Naive thymus-derived CD4-positive, alpha-beta T cell (primary cell): ENCODE results near the gene ERI2. TPM values are rescaled to one million over a fixed set of nuclear protein-coding genes. Genes with fewer than 3 reads are reported as not detected.

Source experiments
- ATAC-seq: fragments of 150-1000 bp; cut with Tn5 transposase; 2 replicates; pipeline ENCODE4 v1.10.0; 2021; ENCODE audit warnings: mild to moderate bottlenecking, moderate library complexity
- CTCF ChIA-PET: fragments of 350-600 bp; sonication (Branson Sonifier 250); formaldehyde crosslinking; loops from one replicate; lab custom pipeline; 2021; ENCODE audit warnings: antibody characterized with exemption; lab: Charles Lee
- POLR2A ChIA-PET: fragments of 350-600 bp; sonication (Branson Sonifier 250); formaldehyde crosslinking; loops from one replicate; lab custom pipeline; 2021; ENCODE audit warnings: antibody characterized with exemption, inconsistent platforms; lab: Charles Lee
- DNase-seq, 9 donors: peaks; one replicate each; pipeline versions ENCODE4 v3.0.0 to v3.0.0-alpha.2; 2020 to 2022; ENCODE audit warnings: mixed read lengths in 1 of 9
- H3K27ac ChIP-seq: one replicate; pipeline ENCODE4 v1.7.0; 2013; ENCODE audit warnings: mild to moderate bottlenecking, low read depth, low read length, moderate library complexity
- H3K27me3 ChIP-seq, 2 donors: one replicate each; pipeline ENCODE4 v1.7.0; 2013; ENCODE audit warnings: low read length in 2 of 2, mild to moderate bottlenecking in 2 of 2, moderate library complexity in 2 of 2; ENCODE audit not compliant: control insufficient read depth in 2 of 2, insufficient read depth in 2 of 2
- H3K36me3 ChIP-seq, 3 experiments: 1 replicate in 2 of 3; 2 replicates in 1 of 3; pipeline ENCODE4 v1.7.0; 2013; ENCODE audit warnings: low read length in 3 of 3, mild to moderate bottlenecking in 3 of 3, moderate library complexity in 1 of 3; ENCODE audit not compliant: insufficient read depth in 3 of 3, control insufficient read depth in 2 of 3
- H3K4me1 ChIP-seq, 2 donors: one replicate each; pipeline ENCODE4 v1.7.0; 2013; ENCODE audit warnings: low read length in 2 of 2, mild to moderate bottlenecking in 2 of 2, moderate library complexity in 1 of 2; ENCODE audit not compliant: control insufficient read depth in 2 of 2, insufficient read depth in 2 of 2
- H3K4me3 ChIP-seq: 2 replicates; pipeline ENCODE4 v1.7.0; 2013; ENCODE audit warnings: mild to moderate bottlenecking, low read length
- H3K9me3 ChIP-seq, 3 experiments: 1 replicate in 2 of 3; 2 replicates in 1 of 3; pipeline ENCODE4 v1.7.0; 2013; ENCODE audit warnings: low read length in 3 of 3; ENCODE audit not compliant: control insufficient read depth in 2 of 3
- H3K27ac Mint-ChIP-seq, 9 donors: one replicate each; pipeline ENCODE4 v1.8.0; 2020 to 2022; ENCODE audit warnings: mixed read lengths in 9 of 9, mild to moderate bottlenecking in 8 of 9, moderate library complexity in 5 of 9, inconsistent platforms in 2 of 9
- H3K27me3 Mint-ChIP-seq, 5 donors: one replicate each; pipeline ENCODE4 v1.8.0; 2021 to 2022; ENCODE audit warnings: mixed read lengths in 5 of 5, mild to moderate bottlenecking in 1 of 5
- H3K36me3 Mint-ChIP-seq, 5 donors: one replicate each; pipeline ENCODE4 v1.8.0; 2020 to 2022; ENCODE audit warnings: mixed read lengths in 5 of 5, mild to moderate bottlenecking in 3 of 5, inconsistent platforms in 1 of 5
- H3K4me1 Mint-ChIP-seq, 7 donors: one replicate each; pipeline ENCODE4 v1.8.0; 2020 to 2022; ENCODE audit warnings: mixed read lengths in 7 of 7, mild to moderate bottlenecking in 3 of 7, inconsistent platforms in 1 of 7
- H3K4me3 Mint-ChIP-seq, 10 donors: one replicate each; pipeline ENCODE4 v1.8.0; 2020 to 2022; ENCODE audit warnings: mild to moderate bottlenecking in 10 of 10, mixed read lengths in 10 of 10, moderate library complexity in 6 of 10, inconsistent platforms in 2 of 10
- H3K9me3 Mint-ChIP-seq, 11 donors: one replicate each; pipeline ENCODE4 v1.8.0; 2020 to 2022; ENCODE audit warnings: mixed read lengths in 11 of 11, mild to moderate bottlenecking in 4 of 11, inconsistent platforms in 1 of 11, moderate library complexity in 1 of 11
- intact Hi-C, 2 donors: fragments of 100-400 bp; cut with micrococcal nuclease; formaldehyde crosslinking; loops; one replicate each; pipeline ENCODE4 v1.15.1; 2023
- polyA plus RNA-seq, 2 donors: library from polyadenylated mRNA; unstranded; fragments of 300-500 nt; fragmentation: Illumina TruSeq; gene quantifications; one replicate each; pipeline ENCODE4 v1.2.3, GENCODE V29; 2021
- total RNA-seq, 6 experiments: library from RNA in 5 of 6; stranded (reverse) in 5 of 6; gene quantifications; 1 replicate in 5 of 6; 2 replicates in 1 of 6; pipeline ENCODE4 v1.2.3 and lab custom pipeline; 2021 to 2026

The ERI2 gene
- total and polyA plus RNA-seq, 7 experiments from 2014 or later = 1.8 to 10.4 (median 3.4) TPM

DNA sequence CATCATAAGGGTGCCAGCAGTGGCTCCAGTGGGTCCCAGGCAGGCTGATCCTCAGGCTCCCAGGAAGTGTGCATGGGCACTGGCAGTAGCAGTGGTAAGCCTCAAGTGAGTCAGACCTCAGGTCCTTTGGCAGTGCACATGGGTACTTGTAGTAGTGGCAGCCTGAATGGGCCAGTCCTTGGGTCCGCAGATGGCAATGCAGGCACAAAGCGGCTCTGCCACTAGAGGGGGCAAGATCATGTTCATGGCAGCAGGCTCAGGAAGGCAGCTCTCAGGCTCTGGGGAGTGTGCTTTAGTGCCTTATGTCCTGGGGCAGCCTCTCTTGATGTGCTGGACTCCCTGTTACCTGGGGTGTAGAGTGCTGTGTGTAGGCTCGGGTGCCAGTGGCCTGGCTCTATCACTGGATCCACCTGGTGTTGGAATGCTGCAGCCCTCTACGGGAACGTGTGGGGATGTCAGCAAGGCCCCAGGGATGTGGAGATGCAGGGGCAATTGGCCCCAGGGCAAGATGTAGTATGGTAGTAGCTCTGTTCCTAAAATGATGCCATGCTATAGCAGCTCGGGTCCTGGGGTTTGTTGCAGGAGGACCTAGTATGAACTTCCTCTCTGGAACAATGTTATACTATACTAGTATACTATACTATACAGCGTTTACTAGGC, 31.4 kb downstream of the ERI2 start:
- Mint-ChIP-seq H3K4me1 (peaks cover 0 to 4% (median 0%) of the 10 kb centered on the region in 7 donors), H3K36me3 (peaks cover 0 to 20% (median 6%) of the 10 kb centered on the region in 5 donors), H3K27me3 (peaks cover 0 to 3% (median 0%) of the 10 kb centered on the region in 5 donors), H3K4me3 (no peak overlapping the region), H3K27ac (no peak overlapping the region), H3K9me3 (no peaks in the 10 kb centered on the region)
- Histone ChIP-seq H3K27me3 (no peaks in the 10 kb centered on the region), H3K27ac (no peak overlapping the region), H3K4me3 (no peak overlapping the region), H3K36me3 (peaks cover 0 to 11% (median 0%) of the 10 kb centered on the region in 3 experiments), H3K9me3 (no peaks in the 10 kb centered on the region), H3K4me1 (no peaks in the 10 kb centered on the region)
- ATAC-seq (peak; percentile 73), DNase-seq (peak; percentile 8 to 54 (median 27))
- ChIA-PET CTCF (interaction anchor here (0.6 kb wide), 1 partner anchor 274 kb away, joined by 3 read pairs; no protein-coding TSS in a partner anchor), POLR2A (no interaction called here)
- intact Hi-C loops = loop anchor here in 1 of 2 donors (1.0 kb wide), 1 partner anchor 309 kb away; no protein-coding TSS in a partner anchor

GRCh38 chr16:20773679-20774078, 32.6 kb downstream of the ERI2 start:
- Histone ChIP-seq H3K4me1 (no peaks in the 10 kb centered on the region), H3K27ac (no peak overlapping the region), H3K27me3 (no peaks in the 10 kb centered on the region), H3K36me3 (peaks cover 0 to 11% (median 0%) of the 10 kb centered on the region in 3 experiments), H3K9me3 (no peaks in the 10 kb centered on the region), H3K4me3 (no peak overlapping the region)
- ChIA-PET CTCF (no interaction called here), POLR2A (no interaction called here)
- Mint-ChIP-seq H3K4me1 (peaks cover 0 to 4% (median 0%) of the 10 kb centered on the region in 7 donors), H3K27ac (no peak overlapping the region), H3K36me3 (peaks cover 0 to 19% (median 6%) of the 10 kb centered on the region in 5 donors), H3K9me3 (no peaks in the 10 kb centered on the region), H3K27me3 (peaks cover 0 to 3% (median 0%) of the 10 kb centered on the region in 5 donors), H3K4me3 (no peak overlapping the region)
- no peak for DNase-seq
- no peak for ATAC-seq
- intact Hi-C loops = loop anchor here in 1 of 2 donors (1.0 kb wide), 1 partner anchor 311 kb away; no protein-coding TSS in a partner anchor

GRCh38 chr16:20768818-20769217, 37.5 kb downstream of the ERI2 start:
- intact Hi-C loops = no loop called here
- H3K4me1 ChIP-seq = peaks cover 0 to 7% of the 10 kb centered on the region in 2 donors
- Mint-ChIP-seq H3K27ac (peak overlapping the region in 1 of 9 donors; percentile 14), H3K4me3 (no peak overlapping the region), H3K9me3 (no peaks in the 10 kb centered on the region), H3K4me1 (peaks cover 6 to 19% (median 12%) of the 10 kb centered on the region in 7 donors), H3K27me3 (peaks cover 0 to 3% (median 0%) of the 10 kb centered on the region in 5 donors), H3K36me3 (peaks cover 0 to 11% (median 4%) of the 10 kb centered on the region in 5 donors)
- H3K27me3 ChIP-seq = no peaks in the 10 kb centered on the region
- no peak for ATAC-seq
- H3K4me3 ChIP-seq = no peak overlapping the region
- no peak for DNase-seq
- H3K27ac ChIP-seq = no peak overlapping the region
- CTCF ChIA-PET = no interaction called here
- no peaks in the 10 kb centered on the region for H3K9me3 ChIP-seq
- POLR2A ChIA-PET = no interaction called here
- H3K36me3 ChIP-seq = no peaks in the 10 kb centered on the region

DNA sequence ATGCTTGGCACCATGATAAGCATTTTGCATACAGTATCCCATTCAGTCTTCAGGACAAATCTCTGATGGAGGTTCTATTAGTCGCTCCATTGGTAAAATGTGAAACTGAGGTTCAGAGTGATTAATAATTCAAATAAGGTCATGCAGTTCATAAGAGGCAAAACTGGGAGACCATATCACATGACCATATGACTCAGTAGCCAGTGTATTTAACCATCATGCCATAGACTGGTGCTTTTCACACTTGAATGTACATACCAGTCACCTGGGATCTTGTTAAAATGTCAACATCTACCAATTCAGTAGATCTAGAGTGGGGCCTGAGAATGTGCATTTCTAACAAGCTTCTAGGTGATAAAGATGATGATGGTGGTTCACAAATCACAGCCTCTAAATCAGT, 38.2 kb downstream of the ERI2 start:
- DNase-seq = no peak
- Mint-ChIP-seq H3K9me3 (no peaks in the 10 kb centered on the region), H3K36me3 (peaks cover 0 to 6% (median 4%) of the 10 kb centered on the region in 5 donors), H3K4me1 (peaks cover 6 to 26% (median 19%) of the 10 kb centered on the region in 7 donors), H3K27me3 (no peaks in the 10 kb centered on the region), H3K4me3 (no peak overlapping the region), H3K27ac (no peak overlapping the region)
- ATAC-seq = no peak
- no peak overlapping the region for H3K4me3 ChIP-seq
- H3K27ac ChIP-seq = no peak overlapping the region
- H3K27me3 ChIP-seq = no peaks in the 10 kb centered on the region
- ChIA-PET CTCF (no interaction called here), POLR2A (no interaction called here)
- H3K4me1 ChIP-seq = peaks cover 2 to 8% of the 10 kb centered on the region in 2 donors
- intact Hi-C loops = no loop called here
- no peaks in the 10 kb centered on the region for H3K36me3 ChIP-seq
- no peaks in the 10 kb centered on the region for H3K9me3 ChIP-seq

GRCh38 chr16:20767577-20767976, 38.7 kb downstream of the ERI2 start:
- Histone ChIP-seq H3K9me3 (no peaks in the 10 kb centered on the region), H3K27me3 (no peaks in the 10 kb centered on the region), H3K4me3 (no peak overlapping the region), H3K27ac (no peak overlapping the region), H3K36me3 (no peaks in the 10 kb centered on the region), H3K4me1 (peaks cover 4 to 13% of the 10 kb centered on the region in 2 donors)
- no peak overlapping the region for H3K4me3 Mint-ChIP-seq
- DNase-seq = no peak
- intact Hi-C loops = no loop called here
- H3K27ac Mint-ChIP-seq = no peak overlapping the region
- POLR2A ChIA-PET = no interaction called here
- H3K27me3 Mint-ChIP-seq = no peaks in the 10 kb centered on the region
- CTCF ChIA-PET = no interaction called here
- H3K4me1 Mint-ChIP-seq = peaks cover 6 to 32% (median 24%) of the 10 kb centered on the region in 7 donors
- no peak for ATAC-seq
- peaks cover 0 to 9% (median 4%) of the 10 kb centered on the region in 5 donors for H3K36me3 Mint-ChIP-seq
- peaks cover 0 to 3% (median 0%) of the 10 kb centered on the region in 11 donors for H3K9me3 Mint-ChIP-seq

DNA sequence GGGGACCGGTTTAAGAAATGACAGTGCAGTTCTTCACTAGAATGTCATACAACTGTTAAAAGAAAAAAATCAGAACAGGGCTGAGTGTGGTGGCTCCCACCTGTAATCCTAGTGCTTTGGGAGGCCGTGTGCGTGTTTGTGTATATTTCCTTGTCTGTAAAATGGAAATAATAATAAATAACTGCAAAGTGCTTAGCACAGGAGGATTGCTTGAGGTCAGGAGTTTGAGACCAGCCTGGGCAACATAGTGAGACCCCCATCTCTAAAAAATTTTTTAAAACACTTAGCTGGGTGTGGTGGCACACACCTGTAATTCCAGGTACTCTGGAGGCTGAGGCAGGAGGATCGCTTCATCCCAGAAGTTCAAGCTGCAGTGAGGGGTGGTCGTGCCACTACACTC, 40.0 kb downstream of the ERI2 start:
- POLR2A ChIA-PET = no interaction called here
- no peaks in the 10 kb centered on the region for H3K36me3 ChIP-seq
- intact Hi-C loops = no loop called here
- no peak overlapping the region for H3K4me3 ChIP-seq
- H3K4me1 ChIP-seq = peaks cover 4 to 13% of the 10 kb centered on the region in 2 donors
- Mint-ChIP-seq H3K9me3 (peaks cover 0 to 12% (median 0%) of the 10 kb centered on the region in 11 donors), H3K27me3 (no peaks in the 10 kb centered on the region), H3K27ac (no peak overlapping the region), H3K4me3 (no peak overlapping the region), H3K36me3 (peaks cover 3 to 21% (median 11%) of the 10 kb centered on the region in 5 donors), H3K4me1 (peaks cover 6 to 44% (median 31%) of the 10 kb centered on the region in 7 donors)
- CTCF ChIA-PET = no interaction called here
- H3K27ac ChIP-seq = no peak overlapping the region
- no peak for DNase-seq
- no peak for ATAC-seq
- H3K9me3 ChIP-seq = no peaks in the 10 kb centered on the region
- no peaks in the 10 kb centered on the region for H3K27me3 ChIP-seq
